K562 (cell line): ENCODE measurements around the gene NDFIP1.

Source experiments
- ATF3 ChIP-seq, 2 experiments: fragments of 450-650 bp in 1 of 2; sonication (generic) in 1 of 2; formaldehyde crosslinking in 1 of 2; IDR thresholded peaks in 1 of 2; conservative IDR thresholded peaks in 1 of 2; 2 replicates each; pipeline versions ENCODE4 v1.6.1 to v1.8.1; 2016 to 2023; ENCODE audit warnings: mild to moderate bottlenecking in 2 of 2, moderate library complexity in 2 of 2, inconsistent platforms in 1 of 2, missing genetic modification reagents in 1 of 2
- MEF2A ChIP-seq: IDR thresholded peaks from 2 replicates; pipeline ENCODE4 v1.6.1; 2011; ENCODE audit warnings: low read depth, mild to moderate bottlenecking, low read length, moderate library complexity; ENCODE audit not compliant: control insufficient read depth
- OTX1 ChIP-seq: fragments of 450-650 bp; formaldehyde crosslinking; IDR thresholded peaks from 2 replicates; pipeline ENCODE4 v1.4.0; 2022; ENCODE audit warnings: mild to moderate bottlenecking
- TBP ChIP-seq: optimal IDR thresholded peaks from 2 replicates; pipeline ENCODE3; 2011; ENCODE audit warnings: low read depth, low read length, improper control_type of control experiment
- USF2 ChIP-seq: sonication (generic); formaldehyde crosslinking; IDR thresholded peaks from 2 replicates; pipeline ENCODE4 v1.5.0; 2020; ENCODE audit warnings: missing genetic modification reagents
- ZHX1 ChIP-seq: fragments of 150-350 bp; conservative IDR thresholded peaks from 2 replicates; pipeline ENCODE4 v1.6.1; 2014; ENCODE audit warnings: low read length
- ZNF274 ChIP-seq: IDR thresholded peaks from 2 replicates; pipeline ENCODE4 v1.6.1; 2011; ENCODE audit warnings: low read depth, mild to moderate bottlenecking, low read length, moderate library complexity, borderline replicate concordance

- no peak for TF ChIP-seq MEF2A
- TF ChIP-seq ZHX1 = no peak
- no peak for TF ChIP-seq USF2 (CRISPR knock-in tag)
- TF ChIP-seq TBP = no peak
- TF ChIP-seq OTX1 (CRISPR knock-in tag) = no peak
- no peak for TF ChIP-seq ZNF274
- no peak for TF ChIP-seq ATF3 (IDR thresholded peaks at IDR 0.05)
- no peak for TF ChIP-seq ATF3 (CRISPR knock-in tag; conservative IDR thresholded peaks at IDR 0.05)
Measured at GRCh38 chr5:142072488-142072887, 36.1 kb upstream of the NDFIP1 start.
